GM12801 (cell line): Measurements from ENCODE around the gene MPZL2.

Experiments
- CTCF ChIP-seq: IDR thresholded peaks from one replicate; pipeline ENCODE4 v1.5.1; 2011; ENCODE audit warnings: control low read depth; ENCODE audit not compliant: insufficient read length; ENCODE audit errors: extremely low read depth

Gene MPZL2

GRCh38 chr11:118305726-118306125 lies 41.6 kb upstream of the MPZL2 start:
- TF ChIP-seq CTCF: no peak

GRCh38 chr11:118304568-118305248 lies 40.6 kb upstream of the MPZL2 start, which contains the start of gene CD3E:
Gene CD3E (plus strand): TSS chr11:118304730. CDS start chr11:118304953, 223 bp downstream.
- no peak for TF ChIP-seq CTCF

GRCh38 chr11:118304227-118304567 lies 40.1 kb upstream of the MPZL2 start:
- no peak for TF ChIP-seq CTCF

GRCh38 chr11:118301600-118302195 lies 37.6 kb upstream of the MPZL2 start:
- TF ChIP-seq CTCF: no peak

GRCh38 chr11:118295815-118296454 lies 31.8 kb upstream of the MPZL2 start:
- TF ChIP-seq CTCF: no peak

GRCh38 chr11:118295199-118295598 lies 31.1 kb upstream of the MPZL2 start:
- no peak for TF ChIP-seq CTCF

GRCh38 chr11:118294053-118294452 lies 30.0 kb upstream of the MPZL2 start:
- TF ChIP-seq CTCF: no peak
